ENCODE measurements around the gene STK32C.
"Not testable (repeated sequence)": the region's sequence is repeated elsewhere in the genome, so short reads cannot be mapped to it uniquely, and the experiment has no call there.

The STK32C gene

DNA sequence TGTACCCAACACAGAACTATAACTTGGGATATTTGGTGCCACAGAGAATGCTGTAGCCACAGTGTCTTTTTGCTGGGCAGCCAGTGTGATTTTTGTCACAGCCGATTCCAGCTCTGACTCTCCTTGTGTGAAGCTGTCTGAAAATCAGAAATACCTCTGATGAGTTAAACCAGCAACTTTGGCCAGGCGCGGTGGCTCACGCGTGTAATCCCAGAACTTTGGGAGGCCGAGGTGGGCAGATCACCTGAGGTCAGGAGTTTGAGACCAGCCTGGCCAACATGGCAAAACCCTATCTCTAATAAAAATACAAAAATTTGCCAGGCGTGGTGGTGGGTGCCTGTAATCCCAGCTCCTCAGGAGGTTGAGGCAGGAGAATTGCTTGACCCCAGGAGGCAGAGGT lies 30.1 kb upstream of the STK32C start:
- not testable (repeated sequence) for DNase-seq (ENCODE audit: low read depth)

DNA sequence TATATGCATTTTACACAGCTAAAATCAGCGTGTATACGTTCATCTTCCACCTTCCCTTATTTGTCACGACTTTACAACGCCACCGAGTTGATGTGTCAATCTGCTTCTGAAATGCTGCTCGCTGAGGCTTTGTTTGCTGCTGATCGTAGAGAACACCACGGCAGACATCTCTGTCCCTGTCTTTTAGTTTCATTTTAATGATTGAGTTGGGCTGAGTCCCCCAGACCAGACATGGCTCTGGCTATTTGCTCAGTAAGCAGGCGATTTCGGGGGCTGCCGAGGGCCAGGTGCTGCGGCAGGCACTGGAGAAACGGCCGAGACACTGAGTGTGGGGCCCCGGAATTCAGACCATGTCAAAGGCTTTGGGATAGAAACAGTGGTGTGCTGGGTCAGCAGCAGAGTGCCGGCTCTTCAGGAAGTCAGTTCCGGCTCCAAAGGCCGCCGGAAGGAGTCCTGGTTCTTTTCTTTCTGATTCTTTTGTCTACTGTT lies 29.2 kb upstream of the STK32C start:
- DNase-seq (ENCODE audit: low read depth) = no peak

DNA sequence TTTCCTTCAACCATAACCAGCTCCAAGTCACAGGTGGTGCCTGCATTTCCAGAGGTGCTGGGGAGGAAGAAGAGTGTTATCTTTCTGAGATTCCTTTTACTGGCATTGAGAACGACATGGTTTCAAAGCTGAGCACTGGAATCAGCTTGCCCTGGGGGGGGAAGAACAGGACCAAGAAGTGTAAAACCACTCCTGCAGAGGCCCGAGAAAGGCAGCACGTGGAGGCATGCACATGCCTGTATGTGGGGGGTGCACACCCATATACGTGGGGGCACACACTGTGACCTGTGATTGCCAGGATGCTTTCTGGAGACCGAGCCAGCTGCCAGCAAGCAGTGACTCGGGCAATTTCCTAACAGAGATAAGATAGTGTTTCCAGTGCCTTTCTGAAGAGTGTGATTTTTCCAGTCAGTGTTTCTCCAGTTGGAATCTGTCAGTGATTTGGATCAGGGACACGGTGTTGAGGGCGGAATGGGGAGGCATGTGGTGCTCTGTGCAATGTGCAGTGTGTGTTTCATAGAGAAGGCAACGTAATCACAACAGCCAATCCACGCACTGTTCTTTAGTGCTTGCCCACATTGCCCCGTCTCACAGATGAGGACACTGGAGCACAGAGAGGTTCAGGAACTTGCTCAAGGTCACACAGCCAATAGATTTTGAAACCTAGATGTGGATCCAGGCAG lies 28.5 kb upstream of the STK32C start:
- DNase-seq (ENCODE audit: low read depth) = no peak

DNA sequence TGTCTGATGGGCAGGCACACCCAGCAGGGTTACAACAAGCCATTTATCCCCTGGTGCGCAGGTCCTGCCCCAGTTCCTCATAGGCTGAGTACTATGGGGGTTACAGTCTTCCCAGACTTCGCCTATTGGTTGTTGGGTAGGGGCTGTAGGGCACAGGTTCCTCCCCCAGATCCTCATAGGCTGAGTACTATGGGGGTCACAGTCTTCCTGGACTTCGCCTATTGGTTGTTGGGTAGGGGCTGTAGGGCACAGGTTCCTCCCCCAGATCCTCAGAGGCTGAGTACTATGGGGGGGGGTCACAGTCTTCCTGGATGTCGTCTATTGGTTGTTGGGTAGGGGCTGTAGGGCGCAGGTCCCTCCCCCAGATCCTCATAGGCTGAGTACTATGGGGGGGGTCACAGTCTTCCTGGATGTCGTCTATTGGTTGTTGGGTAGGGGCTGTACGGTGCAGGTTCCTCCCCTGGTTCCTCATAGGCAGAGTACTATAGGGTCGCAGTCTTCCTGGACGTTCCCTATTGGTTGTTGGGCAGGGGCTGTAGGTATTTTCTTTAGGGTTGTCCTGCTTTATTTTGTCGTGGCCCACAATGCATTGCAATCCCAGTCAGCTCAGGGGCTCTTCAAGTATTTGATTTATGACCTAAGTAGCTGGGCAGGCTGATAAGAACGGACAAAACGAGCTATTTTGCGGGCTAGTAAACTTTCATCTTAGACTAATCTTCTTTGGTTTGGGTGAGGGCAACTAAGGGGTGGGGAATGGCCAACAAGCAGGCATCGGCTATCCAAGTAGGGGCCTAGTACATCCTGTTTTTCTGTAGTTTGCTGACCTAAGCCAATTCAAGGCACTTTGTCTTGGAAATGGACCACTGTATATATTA lies 27.7 kb upstream of the STK32C start:
- no peak for DNase-seq (ENCODE audit: low read depth)

DNA sequence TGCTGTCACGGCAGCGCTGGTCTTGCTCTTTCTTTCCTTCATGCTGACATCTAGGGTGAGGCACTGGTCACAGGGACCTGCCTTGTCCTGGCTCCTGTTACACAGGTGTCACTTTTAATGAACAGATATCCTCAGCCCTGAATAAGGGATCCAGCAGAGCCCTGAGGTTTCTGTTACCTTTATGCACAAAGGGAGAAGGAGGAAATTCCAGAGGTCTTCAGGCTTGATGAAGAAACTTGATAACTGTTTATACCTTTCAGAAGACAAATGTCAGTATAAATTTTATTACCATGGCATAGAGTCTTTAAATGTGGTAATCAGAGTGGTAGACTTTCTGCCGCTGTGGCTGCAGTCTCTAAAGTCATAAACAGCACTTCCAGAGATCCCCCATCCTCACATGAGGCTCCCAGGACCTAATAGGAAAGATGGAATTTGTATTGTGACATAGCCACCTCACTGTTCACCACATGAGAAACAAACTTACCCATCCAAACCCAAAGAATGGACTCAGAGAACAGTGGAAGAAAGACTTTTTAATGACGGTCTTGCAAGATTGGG lies 27.0 kb upstream of the STK32C start:
- no peak for DNase-seq (ENCODE audit: low read depth)

DNA sequence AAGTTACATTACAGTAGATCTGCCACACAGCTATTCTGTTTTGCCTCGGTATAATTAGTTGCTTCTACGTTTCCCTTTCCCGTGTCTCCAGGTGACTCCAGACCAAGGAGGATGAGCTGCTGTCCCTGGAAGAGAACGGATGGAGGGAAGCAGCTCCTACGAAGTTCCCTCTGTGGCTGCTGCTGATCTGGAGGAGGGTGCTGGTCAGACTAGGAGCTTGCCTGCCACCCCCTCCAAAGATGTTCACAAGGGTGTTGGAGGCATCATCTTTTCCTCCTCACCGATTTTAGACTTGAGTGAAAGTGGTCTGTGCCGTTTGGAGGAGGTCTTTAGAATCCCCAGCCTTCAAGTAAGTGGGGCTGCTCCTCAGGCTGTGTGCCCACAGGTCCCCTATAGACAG lies 25.6 kb upstream of the STK32C start:
- DNase-seq (ENCODE audit: low read depth) = no peak

DNA sequence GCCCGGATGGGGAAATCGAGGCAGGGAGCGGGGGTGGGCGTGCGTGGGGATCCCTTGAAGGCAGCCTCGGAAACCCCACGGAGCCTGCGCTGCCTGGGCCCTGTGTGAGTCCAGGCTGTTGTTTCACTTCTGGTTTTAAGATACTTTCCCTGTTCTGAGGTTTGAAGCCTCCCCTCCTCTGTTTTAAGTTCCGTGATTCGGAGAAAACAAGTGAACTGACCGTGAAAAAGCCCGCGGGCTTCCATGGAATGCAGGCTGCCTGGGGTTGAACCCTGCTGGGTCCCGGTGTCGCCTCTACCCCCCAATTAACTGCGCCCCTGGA lies 24.6 kb upstream of the STK32C start:
- no peak for DNase-seq (ENCODE audit: low read depth)

DNA sequence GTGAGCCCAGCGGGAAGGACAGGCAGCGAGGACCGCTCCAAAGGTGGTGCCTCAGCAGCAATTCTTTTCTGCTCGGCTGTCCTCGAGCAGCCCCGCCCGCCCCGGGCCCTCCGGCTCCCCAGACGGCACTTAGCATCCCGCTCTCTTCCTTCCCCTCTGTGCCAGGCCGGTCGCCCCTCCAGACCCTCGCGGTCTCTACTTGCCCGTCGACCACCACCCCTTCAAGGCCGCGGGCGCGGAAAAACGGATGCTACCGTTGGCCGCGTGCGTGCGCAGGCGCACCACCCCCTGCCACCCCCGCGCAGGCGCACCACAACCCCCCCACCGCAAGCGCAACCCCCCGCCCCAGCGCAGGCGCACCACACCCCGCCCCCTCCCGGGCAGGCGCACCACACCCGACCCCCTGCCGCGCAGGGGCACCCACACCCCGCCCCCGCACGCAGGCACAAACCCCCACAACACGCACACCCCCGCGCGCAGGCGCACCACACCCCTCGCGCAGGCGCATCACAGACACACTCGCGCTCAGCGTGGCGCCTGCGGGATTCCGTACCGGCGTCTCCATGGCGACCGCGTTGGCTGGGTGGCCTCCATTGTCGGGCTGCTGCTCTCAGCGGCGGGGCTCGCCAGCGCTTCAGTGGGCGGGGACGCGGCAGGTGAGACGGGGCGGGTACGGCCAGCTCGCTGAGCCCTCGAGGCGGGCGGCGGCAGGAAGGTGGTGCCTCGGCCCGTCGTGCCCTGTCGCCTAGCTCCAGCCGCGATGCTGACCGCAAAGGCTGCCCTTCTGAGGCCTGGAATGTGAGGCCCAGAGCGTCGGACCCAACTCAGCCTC lies 24.1 kb upstream of the STK32C start, which contains the start of gene LRRC27:
Gene LRRC27, plus strand, starts transcription at position 593 of the 832 bp plus-strand sequence. CDS start 1,332 bp downstream, outside the sequence.
- peak; percentile 99 for DNase-seq (ENCODE audit: low read depth)

DNA sequence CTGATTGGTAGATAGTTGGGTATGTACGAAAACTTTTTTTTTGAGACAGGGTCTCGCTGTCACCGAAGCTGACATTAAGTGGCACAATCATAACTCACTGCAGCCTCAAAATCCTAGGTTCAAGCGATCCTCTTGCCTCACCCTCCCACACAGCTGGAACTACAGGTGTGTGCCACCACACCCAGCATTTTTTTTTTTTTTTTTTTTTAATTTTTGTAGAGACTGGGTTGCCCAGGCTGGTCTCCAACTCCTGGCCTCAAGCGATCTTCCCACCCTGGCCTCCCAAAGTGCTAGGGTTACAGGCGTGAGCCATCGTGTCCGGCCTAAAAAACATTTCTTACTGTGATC lies 22.7 kb upstream of the STK32C start:
- no peak for DNase-seq (ENCODE audit: low read depth)

DNA sequence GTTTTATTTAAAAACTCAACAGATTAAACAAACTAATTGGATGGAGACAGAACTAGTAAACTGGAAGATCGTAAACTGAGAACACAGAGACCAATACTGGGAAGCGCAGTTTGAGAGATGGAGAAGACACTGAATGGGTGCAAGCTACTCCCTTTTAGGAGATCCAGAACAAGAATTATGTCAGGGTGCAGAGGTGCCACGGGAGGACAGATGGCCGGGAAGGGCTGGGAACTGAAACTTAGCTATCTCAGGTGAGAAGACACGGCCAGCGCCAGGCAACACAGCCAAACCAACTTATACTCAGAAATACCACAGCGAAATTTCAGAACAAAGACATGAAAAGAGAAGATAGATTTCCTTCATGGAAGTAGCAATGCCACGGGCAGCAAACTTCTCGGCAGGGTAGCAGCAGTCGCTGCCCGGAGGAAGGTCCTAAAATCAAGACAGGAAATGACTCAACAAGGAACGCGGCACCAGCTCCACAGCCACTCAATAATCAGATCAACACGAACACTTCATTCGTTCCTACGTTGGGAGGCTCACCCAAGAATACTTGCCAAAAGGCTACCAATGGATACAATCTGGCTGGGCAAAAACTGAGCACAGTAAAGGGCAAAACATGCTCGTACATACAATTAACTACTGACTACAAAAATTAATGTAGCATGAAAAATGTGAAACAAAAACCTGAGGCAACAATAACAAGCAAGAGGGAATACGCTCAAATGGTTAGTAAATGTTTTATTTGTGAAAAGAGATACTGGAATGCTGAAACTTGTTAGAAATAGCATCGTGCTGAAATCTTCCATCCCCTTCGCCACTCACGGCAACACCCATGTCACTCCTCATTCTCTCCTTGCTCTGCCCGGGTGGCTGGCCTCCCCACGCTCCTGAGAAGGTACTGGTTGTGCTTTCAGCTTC lies 22.1 kb upstream of the STK32C start:
- DNase-seq (ENCODE audit: low read depth) = no peak

DNA sequence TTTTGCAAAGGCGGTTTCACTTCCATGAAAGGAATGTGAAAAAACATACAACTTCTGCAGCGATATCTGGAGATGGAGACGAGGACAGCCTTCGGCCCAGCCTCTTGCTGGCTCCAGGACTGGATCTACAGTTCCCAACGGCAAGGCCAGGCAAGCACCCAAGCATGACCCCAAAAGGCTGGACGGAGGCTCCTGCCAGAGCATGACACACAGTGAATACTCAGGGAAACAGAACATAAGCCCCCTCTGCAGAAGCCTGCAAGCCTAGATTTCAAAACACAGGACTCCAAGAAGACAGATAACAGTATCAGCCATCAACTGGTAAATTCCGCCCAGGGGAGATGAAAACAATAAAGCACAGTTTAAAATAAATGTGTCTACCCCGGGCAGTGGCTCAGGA lies 21.0 kb upstream of the STK32C start:
- no peak for DNase-seq (ENCODE audit: low read depth)

DNA sequence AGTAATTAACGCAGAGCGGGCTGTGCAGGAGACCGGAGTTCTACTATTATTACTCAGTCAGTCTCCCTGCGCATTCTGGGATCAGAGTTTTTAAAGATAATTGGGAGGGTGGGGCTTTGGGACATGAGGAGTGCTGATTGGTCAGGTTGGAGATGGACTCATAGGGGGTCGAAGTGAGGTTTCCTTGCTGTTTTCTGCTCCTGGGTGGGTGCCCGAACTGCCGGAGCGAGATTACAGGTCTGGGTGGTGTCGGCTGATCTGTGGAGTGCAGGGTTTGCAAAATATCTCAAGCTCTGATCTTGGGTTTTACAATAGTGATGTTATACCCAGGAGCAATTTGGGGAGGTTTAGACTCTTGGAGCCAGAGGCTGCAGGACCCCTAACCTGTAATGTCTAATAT lies 20.4 kb upstream of the STK32C start:
- DNase-seq (ENCODE audit: low read depth) = no peak

DNA sequence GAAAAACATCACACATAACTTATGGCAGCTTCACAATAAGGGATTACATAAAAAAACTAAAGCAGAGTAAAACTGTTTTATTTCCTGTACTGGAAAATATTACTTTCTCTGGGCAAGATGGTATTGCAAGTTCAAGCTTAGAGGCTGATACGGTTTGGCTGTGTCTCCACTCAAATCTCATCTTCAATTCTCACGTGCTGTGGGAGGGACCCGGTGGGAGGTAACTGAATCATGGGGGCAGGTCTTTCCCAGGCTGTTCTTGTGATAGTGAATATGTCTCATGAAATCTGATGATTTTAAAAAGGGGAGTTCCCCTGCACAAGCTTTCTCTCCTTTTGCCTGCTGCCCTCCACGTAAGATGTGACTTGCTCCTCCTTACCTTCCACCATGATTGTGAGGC lies 19.2 kb upstream of the STK32C start:
- no peak for DNase-seq (ENCODE audit: low read depth)

DNA sequence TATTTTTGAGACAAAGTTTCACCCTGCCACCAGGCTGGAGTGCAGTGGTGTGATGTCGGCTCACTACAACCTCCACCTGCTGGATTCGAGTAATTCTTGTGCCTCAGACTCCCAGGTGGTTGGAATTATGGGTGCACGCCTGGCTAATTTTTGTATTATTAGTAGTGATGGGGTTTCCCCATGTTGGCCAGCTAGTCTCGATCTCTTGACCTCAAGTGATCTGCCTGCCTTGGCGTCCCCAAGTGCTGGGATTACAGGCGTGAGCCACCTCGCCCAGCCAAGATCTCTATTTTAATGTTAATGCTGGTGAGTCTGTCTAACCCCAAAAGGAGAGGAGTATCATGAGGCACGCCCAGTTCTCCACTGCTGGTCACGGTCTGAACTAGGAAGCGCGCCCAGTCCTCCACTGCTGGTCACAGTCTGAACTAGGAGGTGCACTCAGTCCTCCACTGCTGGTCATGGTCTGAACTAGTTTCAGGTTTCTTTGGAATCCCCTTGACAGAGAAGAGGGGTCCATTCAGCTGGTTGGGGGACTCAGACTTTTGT lies 18.7 kb upstream of the STK32C start:
- DNase-seq (ENCODE audit: low read depth) = no peak

DNA sequence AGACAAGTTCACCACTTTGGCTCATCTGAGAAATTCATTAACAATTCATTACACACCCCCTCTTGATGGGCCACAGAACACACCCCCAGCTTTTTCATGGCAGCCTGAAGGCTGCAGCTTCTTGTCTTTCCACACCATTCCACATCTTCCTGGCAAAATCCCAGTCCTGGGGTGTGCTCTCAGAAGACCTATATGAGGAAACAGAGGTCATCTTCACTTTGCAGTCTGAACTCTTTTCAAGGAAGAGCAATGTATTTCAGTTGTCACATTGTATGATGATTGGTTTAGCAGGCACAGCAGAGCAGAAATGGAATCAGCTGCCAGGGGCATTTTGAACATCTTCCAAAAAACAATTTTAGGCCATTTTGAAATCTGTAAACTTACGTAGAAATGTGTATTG lies 16.4 kb upstream of the STK32C start:
- no peak for DNase-seq (ENCODE audit: low read depth)

DNA sequence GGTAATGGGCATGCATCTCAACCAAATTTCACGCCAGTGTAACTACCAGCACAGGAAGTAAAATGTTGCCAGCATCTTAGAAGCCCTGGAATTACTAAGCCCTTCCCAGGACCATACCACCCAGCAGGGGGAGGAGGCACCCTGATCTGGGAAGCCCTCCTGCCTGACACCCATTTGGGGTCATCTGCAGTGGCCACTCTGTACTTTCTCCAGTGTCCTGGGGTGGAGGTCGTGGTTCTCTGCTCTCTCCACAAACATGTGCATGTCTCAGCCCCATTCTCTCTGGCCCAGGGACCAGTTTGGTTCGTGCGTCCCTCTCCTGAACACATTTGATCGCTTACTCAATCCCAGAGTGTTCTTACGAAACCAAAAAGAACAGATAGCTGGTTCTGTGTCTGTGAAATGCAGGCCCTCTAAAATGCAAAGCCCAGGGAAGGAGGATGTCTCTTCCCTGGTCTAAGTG lies 14.9 kb upstream of the STK32C start:
- no peak for DNase-seq (ENCODE audit: low read depth)

DNA sequence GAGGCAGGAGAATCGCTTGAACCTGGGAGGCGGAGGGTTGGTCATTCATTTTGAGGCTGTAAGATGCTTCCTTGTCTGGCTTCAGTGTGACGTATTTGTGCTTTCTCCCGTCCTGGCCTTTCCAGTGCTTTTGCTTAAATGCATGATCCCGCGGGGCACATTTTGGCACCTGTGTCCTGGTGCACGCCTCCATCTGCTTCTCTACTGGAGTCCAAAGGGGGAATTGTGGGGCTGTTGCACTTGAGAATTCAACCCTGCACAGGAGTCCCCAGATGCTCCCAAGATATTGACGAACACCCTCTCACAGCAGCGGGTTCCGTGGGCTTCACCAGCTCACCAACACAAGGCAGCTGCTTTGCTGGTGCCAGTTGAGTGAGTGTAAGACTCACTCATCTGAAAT lies 14.0 kb upstream of the STK32C start:
- no peak for DNase-seq (ENCODE audit: low read depth)

DNA sequence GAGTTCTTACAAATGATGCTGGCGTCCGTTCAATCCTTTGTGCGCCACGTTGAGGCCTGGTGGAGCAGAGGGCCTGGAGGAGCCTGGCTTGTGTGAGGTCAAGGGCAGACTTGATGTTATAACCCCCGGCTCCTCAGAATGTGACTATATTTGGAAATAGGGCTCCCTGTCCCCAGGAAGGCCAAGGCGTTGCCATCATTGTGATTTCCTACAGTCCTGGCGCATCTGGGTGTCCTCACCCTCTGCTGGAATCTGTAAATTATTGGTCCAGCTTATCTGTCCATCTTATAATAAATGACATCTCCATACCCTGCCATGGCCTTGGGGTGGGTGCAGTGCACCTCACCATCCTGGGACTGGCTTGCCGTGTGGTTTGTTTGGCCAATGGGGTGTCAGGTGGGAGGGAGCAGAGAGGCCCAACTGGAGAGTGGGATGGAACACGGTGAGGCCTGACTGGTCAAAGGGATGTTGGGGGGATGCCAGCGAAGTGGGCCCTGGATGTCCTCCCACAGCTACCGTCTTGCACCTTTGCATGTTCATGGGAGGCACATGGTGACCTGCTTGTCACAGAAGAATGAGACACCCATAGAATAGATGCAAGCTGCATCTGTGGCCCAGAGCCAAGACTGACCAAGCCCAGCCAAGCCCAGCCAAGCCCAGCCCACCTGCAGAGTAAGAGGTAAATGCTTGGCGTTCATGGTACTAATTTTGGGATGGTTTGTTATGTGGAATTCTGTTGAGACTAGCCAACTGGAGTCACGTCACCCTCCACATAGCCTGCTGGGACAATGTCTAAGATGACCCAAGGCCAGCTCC lies 13.1 kb upstream of the STK32C start:
- no peak for DNase-seq (ENCODE audit: low read depth)

DNA sequence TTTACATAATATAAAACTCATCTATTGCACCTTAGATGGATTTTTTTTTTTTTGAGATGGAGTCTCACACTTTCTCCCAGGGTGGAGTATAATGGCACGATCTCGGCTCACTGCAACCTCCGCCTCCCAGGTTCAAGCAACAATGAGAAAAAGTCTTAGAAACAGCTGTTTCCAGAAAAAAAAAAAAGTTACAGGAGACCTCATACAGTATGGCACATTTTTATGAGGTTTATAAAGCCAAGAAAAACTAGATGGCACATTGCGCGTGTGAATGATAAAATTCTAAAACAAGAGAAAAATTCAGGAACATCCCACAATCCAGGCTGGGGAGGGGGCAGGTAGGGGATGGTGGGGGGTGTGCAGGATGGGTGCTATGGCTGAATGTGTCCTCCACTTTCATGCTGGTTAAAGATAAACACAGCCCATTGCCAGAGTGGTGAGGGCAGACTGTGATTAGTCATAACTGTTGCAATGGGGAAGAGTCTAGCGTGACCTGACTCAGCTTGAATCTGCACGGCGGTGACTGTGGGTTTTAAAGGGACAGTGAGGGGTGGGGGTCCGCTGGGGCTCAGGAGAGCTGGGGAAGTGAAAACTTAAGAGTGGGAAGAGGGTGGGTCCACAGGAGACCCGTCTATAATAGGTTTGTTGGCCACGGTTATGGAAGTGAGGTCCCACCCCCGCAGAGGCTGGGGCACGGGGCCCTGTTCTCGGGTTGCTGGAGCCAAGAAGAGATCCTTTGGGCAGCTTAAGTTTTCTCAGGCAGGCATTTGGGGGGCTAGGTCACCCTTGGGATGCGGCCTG lies 12.3 kb upstream of the STK32C start:
- DNase-seq (ENCODE audit: low read depth) = no peak
